ENCODE data around the gene ARHGAP18. TPM values are rescaled to one million over a fixed set of nuclear protein-coding genes. Genes with fewer than 3 reads are reported as not detected.

ARHGAP18 gene
- polyA plus RNA-seq, 1 of the 3 experiments (the other 2 are of a cell fraction): 25.0 TPM

GRCh38 chr6:129744201-129744879 is 34.4 kb upstream of the ARHGAP18 start:
- Histone ChIP-seq H3K27me3 (ENCODE audit: insufficient read depth) (no peaks in the 10 kb centered on the region), H4K20me1 (ENCODE audit: insufficient read depth) (no peaks in the 10 kb centered on the region), H3K27ac (ENCODE audit: low read depth in 2 of 2, low read length in 1 of 2) (peak overlapping the region; percentile 77 to 90), H3K36me3 (replicated peaks in 1 of 2; ENCODE audit: control insufficient read depth in 1 of 2, insufficient read depth in 2 of 2, low read length in 1 of 2) (no peaks in the 10 kb centered on the region), H3K4me3 (ENCODE audit: low read depth in 2 of 2, low read length in 1 of 2) (no peak overlapping the region), H3F3A (replicated peaks; ENCODE audit: insufficient read depth) (peaks cover 36% of the 10 kb centered on the region), H3K79me2 (ENCODE audit: insufficient read depth) (no peaks in the 10 kb centered on the region), H3K9me3 (no peaks in the 10 kb centered on the region), H3K4me1 (ENCODE audit: control insufficient read depth in 1 of 2, insufficient read depth in 2 of 2, low read depth in 1 of 2, low read length in 1 of 2) (peaks cover 0 to 35% of the 10 kb centered on the region in 2 experiments; a peak in 3 of 4 replicates), H2AFZ (ENCODE audit: low read depth) (peak overlapping the region; percentile 26; the same call in 1 of the 2 replicates), H3K4me2 (peak overlapping the region; percentile 48), H3K9ac (peak overlapping the region; percentile 48; the same call in 1 of the 2 replicates), H3K9me2 (no peaks in the 10 kb centered on the region)
- POLR2A ChIA-PET: no interaction called here
- CTCF ChIA-PET: interaction anchor here (0.9 to 4.8 kb wide), 3 partner anchors 31 to 245 kb away, joined by 4 to 19 read pairs (median 4); no protein-coding TSS in a partner anchor
- no peak for DNase-seq
- WGBS (ENCODE audit: low lambda C conversion rate): 34% methylated on average over 4 of the region's 4 CpGs
- TF ChIP-seq RXRA (IDR thresholded peaks at IDR 0.05; ENCODE audit: borderline replicate concordance, low read depth) (peak; percentile 58; the same call in 1 of the 2 replicates), EP300 (IDR thresholded peaks at IDR 0.05; ENCODE audit: borderline replicate concordance in 1 of 2, low read depth in 1 of 2, low read length in 1 of 2) (peak in 1 of 2 experiments; percentile 83; a peak in 2 of 4 replicates), NFIC (IDR thresholded peaks at IDR 0.05; ENCODE audit: borderline replicate concordance) (peak; percentile 77; the same call in 1 of the 2 replicates), GATA2 (CRISPR knock-in tag; IDR thresholded peaks at IDR 0.05) (no peak), USF2 (IDR thresholded peaks at IDR 0.05; ENCODE audit: borderline replicate concordance, low read depth, low read length) (no peak), MXI1 (IDR thresholded peaks at IDR 0.05; ENCODE audit: low read depth, low read length) (no peak), TEAD4 (IDR thresholded peaks at IDR 0.05; ENCODE audit: borderline replicate concordance, insufficient read depth) (no peak), PBX3 (IDR thresholded peaks at IDR 0.05) (peak; percentile 72), IRF3 (IDR thresholded peaks at IDR 0.05; ENCODE audit: low read depth, low read length) (no peak), SIN3A (IDR thresholded peaks at IDR 0.05; ENCODE audit: borderline replicate concordance, low read depth, low read length) (peak; percentile 60; the same call in 1 of the 2 replicates), RFX5 (IDR thresholded peaks at IDR 0.05; ENCODE audit: low read length) (no peak), SMC3 (IDR thresholded peaks at IDR 0.05; ENCODE audit: low read depth, low read length) (no peak), TCF12 (IDR thresholded peaks at IDR 0.05) (peak; percentile 68), USF1 (IDR thresholded peaks at IDR 0.05; ENCODE audit: borderline replicate concordance, low read depth) (peak; percentile 58; the same call in 1 of the 2 replicates), MAX (IDR thresholded peaks at IDR 0.05; ENCODE audit: low read depth) (peak; percentile 67; the same call in 1 of the 2 replicates), EZH2phosphoT487 (IDR thresholded peaks at IDR 0.05; ENCODE audit: borderline replicate concordance, low read depth) (no peak), CHD2 (IDR thresholded peaks at IDR 0.05; ENCODE audit: low read length, partially characterized antibody) (no peak), POLR2AphosphoS5 (IDR thresholded peaks at IDR 0.05; ENCODE audit: low read depth, low read length) (peak; percentile 63; the same call in 1 of the 2 replicates), REST (IDR thresholded peaks at IDR 0.05; ENCODE audit: low read depth, low read length) (0 out of 2 replicates have a peak, but pooled peaks have one; percentile 20), FOSL2 (IDR thresholded peaks at IDR 0.05; ENCODE audit: borderline replicate concordance, low read depth) (peak; percentile 87), TAF1 (IDR thresholded peaks at IDR 0.05; ENCODE audit: borderline replicate concordance, low read depth, low read length) (peak; percentile 41; the same call in 1 of the 2 replicates), FOXM1 (IDR thresholded peaks at IDR 0.05; ENCODE audit: low read depth) (no peak), JUND (IDR thresholded peaks at IDR 0.05) (peak; percentile 93), RAD21 (IDR thresholded peaks at IDR 0.05; ENCODE audit: low read length) (no peak)

Data from SK-N-SH (cell line).